H1 (cell line): ENCODE results near the gene CSRP1. TPM values are rescaled to one million over a fixed set of nuclear protein-coding genes. Genes with fewer than 3 reads are reported as not detected.

ENCODE experiments used
- CTCF ChIA-PET: fragments of 300-600 bp; sonication (Branson Sonifier 250); formaldehyde crosslinking; loops from one replicate; lab custom pipeline; 2021; ENCODE audit not compliant: partially characterized antibody; lab: Charles Lee
- POLR2A ChIA-PET: fragments of 300-600 bp; sonication (Branson Sonifier 250); formaldehyde crosslinking; loops from one replicate; lab custom pipeline; 2021; ENCODE audit warnings: inconsistent platforms; ENCODE audit not compliant: partially characterized antibody; lab: Charles Lee
- DNase-seq, 2 experiments: peaks; one replicate each; pipeline versions ENCODE4 v3.0.0 to v3.0.0-alpha.2; 2010 to 2022; ENCODE audit warnings: low spot score in 2 of 2, low read depth in 1 of 2, mixed read lengths in 1 of 2
- FAIRE-seq: peaks from 2 replicates; lab custom pipeline; 2011; peaks lifted over from hg19 to GRCh38; lab: Jason Lieb, UNC
- H2AFZ ChIP-seq: 2 replicates; pipeline ENCODE4 v1.8.1; 2012; ENCODE audit warnings: low read length, inconsistent platforms
- H2AK5ac ChIP-seq: 2 replicates; pipeline ENCODE4 v1.6.1; 2013; ENCODE audit warnings: low read depth, low read length
- H2BK120ac ChIP-seq: replicated peaks from 2 replicates; pipeline ENCODE3; 2013; ENCODE audit warnings: low read depth, low read length, inconsistent platforms
- H2BK12ac ChIP-seq: 2 replicates; pipeline ENCODE4 v1.6.1; 2013; ENCODE audit warnings: low read depth, low read length
- H2BK15ac ChIP-seq: 2 replicates; pipeline ENCODE4 v1.6.1; 2013; ENCODE audit warnings: low read length
- H2BK20ac ChIP-seq: 2 replicates; pipeline ENCODE4 v1.6.1; 2013; ENCODE audit warnings: low read length
- H2BK5ac ChIP-seq: 2 replicates; pipeline ENCODE4 v1.6.1; 2013; ENCODE audit warnings: low read depth, low read length
- H3K14ac ChIP-seq: 2 replicates; pipeline ENCODE4 v1.6.1; 2013; ENCODE audit warnings: inconsistent platforms; ENCODE audit not compliant: insufficient read length
- H3K18ac ChIP-seq: 2 replicates; pipeline ENCODE4 v1.6.1; 2013; ENCODE audit warnings: low read length; ENCODE audit errors: extremely low read depth
- H3K23ac ChIP-seq: 2 replicates; pipeline ENCODE4 v1.6.1; 2013; ENCODE audit warnings: inconsistent platforms; ENCODE audit not compliant: insufficient read length
- H3K23me2 ChIP-seq: 2 replicates; pipeline ENCODE4 v1.6.1; 2013; ENCODE audit warnings: low read depth, low read length
- H3K27ac ChIP-seq: 2 replicates; pipeline ENCODE4 v1.6.1; 2011; ENCODE audit warnings: low read depth, low read length, inconsistent platforms
- H3K27me3 ChIP-seq, 4 experiments: replicated peaks in 1 of 4; 1 replicate in 1 of 4; 2 replicates in 3 of 4; pipeline versions ENCODE4 v1.6.1 to v1.8.1; 2011 to 2013; ENCODE audit warnings: low read length in 3 of 4, mild to moderate bottlenecking in 3 of 4, inconsistent platforms in 2 of 4, mixed read lengths in 2 of 4, moderate library complexity in 1 of 4; ENCODE audit not compliant: control insufficient read depth in 3 of 4, insufficient read depth in 3 of 4; ENCODE audit errors: extremely low read depth in 1 of 4
- H3K36me3 ChIP-seq, 4 experiments: 2 replicates each; pipeline versions ENCODE4 v1.6.1 to v1.8.1; 2011 to 2013; ENCODE audit warnings: mild to moderate bottlenecking in 4 of 4, low read length in 3 of 4, moderate library complexity in 2 of 4, control low read depth in 1 of 4, inconsistent platforms in 1 of 4; ENCODE audit not compliant: insufficient read depth in 4 of 4, control insufficient read depth in 2 of 4
- H3K4ac ChIP-seq: replicated peaks from 2 replicates; pipeline ENCODE3; 2013; ENCODE audit warnings: low read length, low read depth, mixed read lengths, inconsistent platforms; ENCODE audit not compliant: insufficient read length
- H3K4me1 ChIP-seq, 4 experiments: replicated peaks in 1 of 4; 1 replicate in 1 of 4; 2 replicates in 3 of 4; pipeline versions ENCODE4 v1.6.1 to v1.8.1; 2011 to 2013; ENCODE audit warnings: low read length in 3 of 4, inconsistent platforms in 2 of 4, mixed read lengths in 1 of 4; ENCODE audit not compliant: insufficient read depth in 4 of 4, control insufficient read depth in 3 of 4
- H3K4me2 ChIP-seq, 2 experiments: 2 replicates each; pipeline versions ENCODE4 v1.6.1 to v1.8.1; 2011 to 2013; ENCODE audit warnings: low read depth in 2 of 2, low read length in 2 of 2, control low read depth in 1 of 2, inconsistent platforms in 1 of 2, mild to moderate bottlenecking in 1 of 2; ENCODE audit not compliant: insufficient read depth in 1 of 2
- H3K4me3 ChIP-seq, 4 experiments: fragments of 200-600, 300-600 bp in 1 of 4; sonication (generic), shearing (Covaris generic), sonication (Bioruptor Twin) in 1 of 4; 2 replicates each; pipeline versions ENCODE4 v1.5.1 to v1.8.1; 2011 to 2016; ENCODE audit warnings: low read length in 4 of 4, low read depth in 3 of 4, control low read depth in 2 of 4, inconsistent platforms in 2 of 4, mild to moderate bottlenecking in 2 of 4, mixed read lengths in 1 of 4, moderate library complexity in 1 of 4; ENCODE audit not compliant: insufficient read depth in 2 of 4; ENCODE audit errors: extremely low read depth in 1 of 4
- H3K56ac ChIP-seq: replicated peaks from 2 replicates; pipeline ENCODE3; 2013; ENCODE audit warnings: low read depth, mild to moderate bottlenecking, mixed read lengths, low read length, inconsistent platforms; ENCODE audit not compliant: insufficient read length
- H3K79me1 ChIP-seq: 2 replicates; pipeline ENCODE4 v1.6.1; 2013; ENCODE audit warnings: low read depth, low read length, control low read depth
- H3K79me2 ChIP-seq, 2 experiments: 2 replicates each; pipeline versions ENCODE4 v1.6.1 to v1.8.1; 2012 to 2013; ENCODE audit warnings: low read length in 2 of 2, mild to moderate bottlenecking in 2 of 2, inconsistent platforms in 1 of 2; ENCODE audit not compliant: insufficient read depth in 2 of 2, control insufficient read depth in 1 of 2
- H3K9ac ChIP-seq, 4 experiments: replicated peaks in 1 of 4; 1 replicate in 1 of 4; 2 replicates in 3 of 4; pipeline versions ENCODE4 v1.6.1 to v1.8.1; 2011 to 2013; ENCODE audit warnings: low read depth in 3 of 4, low read length in 3 of 4, control low read depth in 2 of 4, mild to moderate bottlenecking in 2 of 4, moderate library complexity in 2 of 4, inconsistent platforms in 1 of 4; ENCODE audit errors: extremely low read depth in 1 of 4
- H3K9me3 ChIP-seq, 2 experiments: 2 replicates each; pipeline versions ENCODE4 v1.6.1 to v1.8.1; 2012 to 2013; ENCODE audit warnings: mild to moderate bottlenecking in 2 of 2, moderate library complexity in 2 of 2, control low read depth in 1 of 2, inconsistent platforms in 1 of 2, low read depth in 1 of 2, low read length in 1 of 2, mixed read lengths in 1 of 2; ENCODE audit not compliant: insufficient read depth in 2 of 2
- H4K20me1 ChIP-seq, 2 experiments: replicated peaks in 1 of 2; 2 replicates each; pipeline versions ENCODE3 to v1.8.1; 2011 to 2013; ENCODE audit warnings: inconsistent platforms in 2 of 2, low read length in 2 of 2, mild to moderate bottlenecking in 1 of 2; ENCODE audit not compliant: insufficient read depth in 2 of 2, control insufficient read depth in 1 of 2
- H4K5ac ChIP-seq: 2 replicates; pipeline ENCODE4 v1.6.1; 2013; ENCODE audit warnings: low read length, low read depth, mixed read lengths, inconsistent platforms; ENCODE audit not compliant: insufficient read length
- H4K8ac ChIP-seq: 2 replicates; pipeline ENCODE4 v1.8.0; 2013; ENCODE audit warnings: mild to moderate bottlenecking, moderate library complexity, low read length, inconsistent platforms; ENCODE audit not compliant: insufficient read depth; ENCODE audit errors: extremely low read depth
- H4K91ac ChIP-seq: replicated peaks from 2 replicates; pipeline ENCODE3; 2013; ENCODE audit warnings: low read length, mixed read lengths, inconsistent platforms; ENCODE audit not compliant: insufficient read length
- RXRA ChIP-seq: IDR thresholded peaks from 2 replicates; pipeline ENCODE4 v1.6.1; 2011; ENCODE audit warnings: low read depth, mild to moderate bottlenecking, low read length, moderate library complexity; ENCODE audit not compliant: insufficient read depth
- SAP30 ChIP-seq: fragments of 300-600 bp; sonication (generic); IDR thresholded peaks from 2 replicates; pipeline ENCODE4 v1.7.1; 2012; ENCODE audit warnings: low read length, moderate library complexity, mild to moderate bottlenecking, inconsistent platforms; ENCODE audit not compliant: insufficient read depth, insufficient replicate concordance
- WGBS, 2 experiments: shearing (Covaris generic) in 1 of 2; methylation state at CpG; one replicate each; pipeline versions ENCODE4 v1.1.6 to v1.1.7; 2013 to 2015; ENCODE audit warnings: low lambda C conversion rate in 2 of 2, mixed read lengths in 2 of 2, inconsistent platforms in 1 of 2, low coverage in 1 of 2, missing lambda C conversion rate in 1 of 2; ENCODE audit not compliant: insufficient replicate concordance in 2 of 2, insufficient coverage in 1 of 2, insufficient read length in 1 of 2; ENCODE audit errors: extremely low coverage in 1 of 2, missing lambda C conversion rate in 1 of 2; 5-methylcytosine and 5-hydroxymethylcytosine counted together
- polyA plus RNA-seq, 7 experiments: library from polyadenylated mRNA; depleted of rRNA in 3 of 7; stranded (reverse) in 5 of 7; unstranded in 2 of 7; fragments of >200 nt in 5 of 7; fragments of 200-250 nt in 2 of 7; gene quantifications; 1 replicate in 5 of 7; 2 replicates in 1 of 7; 4 replicates in 1 of 7; pipeline versions ENCODE4 v1.2.1 to v1.2.3, GENCODE V29; 2011 to 2013; ENCODE audit warnings: missing spikeins in 2 of 7, mixed read lengths in 2 of 7
- total RNA-seq: library from RNA; stranded (reverse); fragmentation: NEBNext Ultra II Directional; extraction: Animal tissue kit (Norgen Biotek cat#: 25700); gene quantifications from 2 replicates; pipeline ENCODE4 v1.2.1, GENCODE V29; 2021

CSRP1 gene
- total and polyA plus RNA-seq, 2 of the 8 experiments (the other 6 are each of a cell fraction or from before 2014, with no cell fraction given) = 14.2 to 22.3 TPM

DNA sequence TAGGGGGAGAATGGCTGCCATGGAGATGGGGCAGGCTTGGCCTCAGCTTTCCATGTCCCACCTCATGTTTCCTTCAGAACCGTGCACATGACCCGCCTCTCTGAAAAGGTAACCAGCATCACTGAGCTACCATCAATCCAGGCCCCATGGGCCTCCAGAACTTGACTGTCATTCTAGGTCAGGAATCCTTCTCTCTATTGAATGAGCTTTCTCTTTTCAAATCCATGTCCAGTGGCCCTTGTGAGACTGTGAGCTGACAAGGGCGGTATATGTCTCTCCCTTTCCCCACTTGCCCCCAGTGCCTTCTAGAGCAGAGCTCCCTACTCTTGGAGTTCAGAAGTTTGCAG, 4.4 kb downstream of the CSRP1 start:
- Histone ChIP-seq H2AK5ac (peak overlapping the region; percentile 75; the same call in 1 of the 2 replicates), H3K9me3 (no peaks in the 10 kb centered on the region), H3K27me3 (peaks cover 3 to 20% (median 14%) of the 10 kb centered on the region in 4 experiments), H3K27ac (no peak overlapping the region), H3K4me3 (no peak overlapping the region), H2BK12ac (peak overlapping the region; percentile 97; the same call in 1 of the 2 replicates), H3K36me3 (no peaks in the 10 kb centered on the region), H3K23ac (no peak overlapping the region), H2BK5ac (peak overlapping the region; percentile 38; the same call in 1 of the 2 replicates), H2BK120ac (no peak overlapping the region), H3K4me2 (no peak overlapping the region; a peak in 1 of 4 replicates), H3K56ac (no peak overlapping the region), H4K20me1 (no peaks in the 10 kb centered on the region), H2BK20ac (0 out of 2 replicates have a peak overlapping the region, but pooled peaks have one; percentile 34), H3K18ac (no peak overlapping the region; the same call in 1 of the 2 replicates), H3K9ac (no peak overlapping the region), H4K5ac (no peak overlapping the region), H2BK15ac (0 out of 2 replicates have a peak overlapping the region, but pooled peaks have one; percentile 10), H4K91ac (no peak overlapping the region), H4K8ac (no peak overlapping the region), H3K4me1 (peaks cover 13 to 34% (median 25%) of the 10 kb centered on the region in 4 experiments), H3K23me2 (peaks cover 8% of the 10 kb centered on the region), H2AFZ (no peak overlapping the region), H3K14ac (no peak overlapping the region), H3K79me2 (no peaks in the 10 kb centered on the region), H3K4ac (no peak overlapping the region), H3K79me1 (no peaks in the 10 kb centered on the region)
- no peak for DNase-seq
- POLR2A ChIA-PET = interaction anchor here (0.7 to 6.9 kb wide), 7 partner anchors 8 to 106 kb away, joined by 3 to 52 read pairs (median 4); no protein-coding TSS in a partner anchor
- TF ChIP-seq SAP30 (no peak), RXRA (no peak)
- WGBS, 2 experiments = 88% methylated on average over 3 of the region's 3 CpGs; no CpG with 5 or more reads in 1 of the 2 experiments
- CTCF ChIA-PET = interaction anchor here (0.7 to 27.5 kb wide), 8 partner anchors 7 to 310 kb away, joined by 3 to 929 read pairs (median 9); partner anchors contain the start of gene NAV1
- FAIRE-seq = no peak
